ENCODE results near the gene DFFB.
A peak's percentile ranks its signal among the peaks of the same experiment; 100 is the strongest.

DFFB gene

DNA sequence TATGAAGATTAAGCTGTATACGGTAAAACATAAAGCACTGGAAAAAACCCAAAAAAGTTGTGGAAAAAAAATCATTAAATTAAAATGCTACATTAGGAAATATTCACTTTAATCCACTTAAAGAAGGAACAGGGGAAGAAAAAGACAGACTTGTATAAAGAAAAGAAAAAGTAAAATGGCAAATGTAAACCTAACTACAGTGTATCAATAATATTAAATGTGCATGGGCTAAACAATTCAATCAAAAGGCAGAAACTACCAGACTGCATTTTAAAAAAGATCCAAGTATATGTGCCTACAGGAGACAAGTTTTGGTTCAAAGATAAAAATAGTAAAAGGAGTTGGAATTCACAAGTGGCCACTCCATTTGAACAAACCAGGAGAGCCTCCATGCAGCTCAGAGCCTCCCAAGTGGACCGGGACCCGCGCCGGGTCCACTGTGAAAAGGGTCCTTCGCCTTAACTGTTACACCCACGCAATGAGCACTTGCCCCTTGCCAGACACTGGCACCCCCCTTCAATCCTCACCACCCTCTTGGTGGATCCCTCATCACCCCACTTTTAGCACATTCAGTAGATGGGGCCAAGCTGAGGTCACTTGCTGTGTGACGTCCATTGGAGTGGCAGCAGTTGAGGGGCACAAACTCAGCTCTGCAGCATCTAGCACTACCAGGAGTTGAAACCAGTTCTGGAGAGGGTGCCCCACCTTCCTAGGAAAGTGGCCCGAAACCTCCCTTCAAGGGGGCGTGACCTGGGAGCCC, 41.9 kb downstream of the DFFB start:
- no peak for DNase-seq

DNA sequence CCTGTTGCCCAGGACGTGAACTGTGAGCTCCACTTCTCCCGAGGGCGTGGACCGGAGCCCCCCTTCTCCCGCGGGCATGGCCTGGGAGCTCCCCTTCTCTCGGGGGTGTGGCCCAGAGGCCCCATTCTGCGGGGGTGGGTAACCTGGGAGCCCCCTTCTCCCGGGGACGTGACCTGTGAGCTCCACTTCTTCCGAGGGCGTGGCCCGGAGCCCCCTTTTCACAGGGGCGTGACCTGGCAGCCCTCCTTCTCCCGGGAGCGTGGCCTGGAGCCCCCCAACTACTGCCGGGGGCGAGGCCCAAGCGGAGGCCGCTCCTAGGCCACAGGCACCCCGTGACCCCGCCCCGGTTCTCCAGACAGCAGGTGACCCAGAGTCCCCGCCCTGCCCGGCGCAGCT, 42.5 kb downstream of the DFFB start:
- peak; percentile 18 for DNase-seq

DNA sequence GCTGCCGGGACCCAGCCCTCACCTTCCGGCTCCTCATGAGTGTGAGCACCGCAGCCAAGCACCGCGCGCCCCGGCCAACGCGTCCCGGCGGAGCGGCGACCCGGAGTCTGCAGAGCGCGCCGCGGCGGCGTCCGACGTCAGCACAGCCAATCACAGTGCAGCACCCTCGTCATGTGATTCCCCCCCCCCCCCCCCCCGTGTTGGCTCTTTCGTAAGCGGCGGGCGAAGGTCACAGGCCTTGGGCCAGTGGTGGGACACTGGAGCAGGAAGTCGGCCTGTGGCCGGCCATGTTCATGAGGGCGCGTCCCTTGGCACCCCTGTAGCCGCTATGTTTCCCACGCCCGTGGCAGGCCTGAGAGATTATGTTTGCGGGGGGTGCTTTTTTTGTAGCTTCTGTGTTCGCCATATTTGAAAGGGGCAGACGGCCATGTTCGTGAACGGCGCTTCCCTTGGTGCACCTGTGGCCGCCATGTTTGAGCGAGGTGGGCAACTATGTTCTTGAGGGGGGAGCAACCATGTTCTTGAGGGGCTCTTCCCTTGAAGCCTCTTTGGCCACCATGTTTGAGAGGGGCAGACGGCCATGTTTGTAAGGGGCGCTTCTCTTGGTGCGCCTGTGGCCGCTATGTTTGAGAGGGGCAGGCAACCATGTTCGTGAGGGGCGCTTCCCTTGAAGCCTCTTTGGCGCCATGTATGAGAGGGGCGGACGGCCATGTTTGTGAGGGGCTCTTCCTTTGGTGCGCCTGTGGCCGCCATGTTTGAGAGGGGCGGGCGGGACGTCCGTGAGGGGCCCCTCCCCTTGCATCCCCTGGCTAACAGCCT, 43.1 kb downstream of the DFFB start, which contains the start of gene C1orf174:
TSS of gene C1orf174 (minus strand) at position 123 of the 819 bp plus-strand sequence. CDS start at position 37, 86 bp downstream.
- peak; percentile 96 for DNase-seq

DNA sequence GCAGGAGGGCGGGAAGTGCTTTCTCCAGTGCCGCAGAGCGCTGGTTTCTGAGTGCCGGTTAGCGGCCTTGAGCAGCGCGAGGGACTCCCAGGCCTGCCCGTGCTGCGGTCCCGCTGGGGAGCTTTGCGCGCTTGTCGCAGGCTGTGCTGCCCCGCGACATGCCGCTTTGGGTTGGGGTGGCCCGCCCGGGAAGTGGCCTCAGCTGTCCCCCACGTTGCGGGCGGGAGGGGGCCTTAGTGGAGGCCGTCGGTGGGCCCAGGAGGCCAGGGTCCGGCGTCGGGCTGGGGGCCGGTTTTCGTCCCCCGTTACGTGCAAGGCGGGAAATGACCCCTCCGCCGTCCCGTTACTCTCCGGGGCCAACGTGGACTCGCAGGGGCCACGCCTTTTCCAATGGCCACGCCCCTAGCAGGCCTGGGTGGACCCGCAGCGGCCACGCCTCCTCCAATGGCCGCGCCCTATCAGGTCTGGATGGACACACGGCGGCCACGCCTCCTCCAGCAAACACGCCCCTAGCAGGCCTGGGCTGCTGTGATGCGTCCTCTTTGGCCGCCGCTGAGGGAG, 43.8 kb downstream of the DFFB start:
- DNase-seq, result peak; percentile 94

DNA sequence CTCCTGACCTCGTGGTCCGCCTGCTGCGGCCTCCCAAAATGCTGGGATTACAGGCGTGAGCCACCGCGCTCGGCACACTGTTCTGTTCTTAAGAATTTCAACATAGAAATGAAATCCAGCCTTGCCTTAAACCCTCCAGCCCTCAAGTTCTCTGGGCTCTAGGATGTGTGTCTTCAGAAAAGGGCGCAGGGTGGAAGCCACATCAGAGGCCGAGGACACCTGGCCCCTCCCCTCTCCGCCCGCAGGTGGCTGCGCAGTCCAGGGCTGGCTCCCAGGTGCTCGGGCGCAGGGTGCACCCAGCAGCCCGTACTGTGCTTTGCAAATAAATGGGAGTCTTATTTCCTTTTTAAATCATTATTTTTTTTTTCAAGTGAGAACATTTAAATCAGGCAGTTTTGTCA, 44.8 kb downstream of the DFFB start:
- no peak for DNase-seq

DNA sequence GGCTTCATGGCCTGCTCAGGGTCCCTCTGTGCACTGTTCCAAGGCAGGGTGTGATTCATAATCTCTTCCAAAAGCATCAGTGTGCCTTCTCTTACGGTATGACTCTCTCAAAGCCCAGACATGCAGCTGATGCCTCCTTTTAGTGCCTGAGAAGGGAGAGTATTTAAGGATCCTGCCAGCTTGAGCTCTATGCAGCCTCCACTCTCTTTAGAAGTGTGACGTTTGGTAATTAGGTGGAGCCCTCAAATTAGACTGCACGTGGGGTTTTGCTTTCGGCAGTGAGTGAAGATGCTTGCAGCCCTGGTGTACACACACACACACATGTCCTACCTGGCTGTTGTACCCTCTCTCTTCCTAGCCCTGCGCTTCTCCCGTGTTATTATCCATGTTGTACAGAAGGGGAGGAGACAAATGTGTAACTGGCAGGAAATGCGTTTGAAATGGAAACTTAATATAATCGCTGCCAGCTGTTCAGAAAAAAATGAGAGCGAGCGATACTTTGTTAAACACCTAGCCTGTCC, 45.4 kb downstream of the DFFB start:
- DNase-seq, result peak; percentile 20

DNA sequence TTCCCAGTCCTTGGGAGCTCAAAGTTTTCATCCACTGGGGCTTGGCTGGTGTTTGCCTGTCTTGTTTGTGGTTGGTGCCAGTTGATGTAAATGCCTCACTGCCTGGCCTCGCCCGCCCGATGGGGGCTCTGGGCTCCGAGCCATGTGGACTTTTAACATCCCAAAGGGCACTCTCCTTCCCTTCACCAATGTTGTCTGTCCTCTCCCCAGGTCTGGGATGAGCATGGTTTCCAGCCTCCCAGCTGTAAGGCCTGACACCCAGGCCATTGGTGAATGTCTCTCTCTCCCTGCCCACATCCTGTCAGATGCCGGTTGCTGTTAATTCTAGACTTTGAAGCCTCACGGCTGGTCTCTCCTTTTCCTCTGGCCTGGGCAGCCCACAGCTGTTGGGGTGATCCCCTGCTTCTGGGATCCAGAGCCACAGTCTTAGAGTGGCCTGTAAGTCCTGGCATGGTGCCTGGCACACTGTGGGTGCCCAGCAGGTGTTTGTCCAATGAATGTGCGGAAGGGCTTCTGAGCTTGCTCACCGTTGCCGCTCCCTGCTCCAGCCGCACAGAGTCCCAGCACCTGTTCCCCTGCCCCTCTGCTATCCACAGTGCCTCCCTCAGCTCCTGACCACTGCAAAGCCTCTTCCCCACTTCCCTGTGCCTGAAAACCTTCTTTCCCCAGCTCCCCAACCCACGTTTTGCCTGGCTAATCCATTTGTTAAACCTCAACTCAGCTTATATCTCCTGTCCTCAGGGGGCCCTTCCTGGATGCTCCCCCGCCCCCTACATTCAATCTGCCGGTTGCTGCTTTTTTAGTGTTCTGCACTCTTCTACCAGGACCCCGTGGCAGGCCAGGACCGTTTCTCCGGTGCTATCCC, 46.1 kb downstream of the DFFB start:
- peak; percentile 21 for DNase-seq

DNA sequence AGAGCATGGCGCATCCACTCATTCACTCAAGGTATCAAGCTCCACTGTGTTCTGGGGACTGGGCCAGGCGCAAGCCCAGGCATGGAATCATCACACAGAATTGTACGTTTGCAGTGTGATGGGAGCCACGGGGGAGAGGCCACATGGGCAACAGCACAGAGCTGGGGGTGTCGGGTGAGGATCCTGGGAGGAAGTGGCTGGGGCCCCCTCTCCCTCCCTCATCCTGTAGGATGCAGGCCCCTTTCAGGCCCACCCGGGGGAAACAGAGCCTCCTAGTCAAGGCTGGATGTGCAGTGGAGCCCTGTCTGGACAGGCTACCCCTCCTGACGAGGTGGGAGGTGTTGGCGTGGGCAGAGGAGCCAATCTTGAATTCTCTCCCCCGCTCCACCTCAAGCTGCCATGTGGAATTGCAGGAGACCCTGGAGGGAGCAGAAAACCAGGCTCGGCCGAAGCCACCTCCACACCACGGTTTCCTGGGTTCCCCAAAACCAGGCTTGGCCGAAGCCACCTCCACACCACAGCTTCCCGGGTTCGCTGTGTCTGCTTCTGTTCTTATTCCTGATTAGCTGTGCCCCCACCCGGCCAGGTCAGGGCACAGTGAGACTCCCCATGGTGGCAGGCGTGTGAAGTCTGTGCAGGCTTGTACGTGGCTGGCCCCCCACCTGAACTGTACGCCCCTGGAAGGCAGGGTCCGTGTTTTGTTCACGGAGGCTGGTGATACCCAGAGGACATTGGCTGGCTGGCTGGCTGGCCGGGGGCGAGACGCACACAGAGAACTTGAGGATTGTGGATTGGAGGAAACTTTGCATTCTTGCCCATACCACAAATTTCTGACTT, 46.9 kb downstream of the DFFB start:
- DNase-seq, result no peak

DNA sequence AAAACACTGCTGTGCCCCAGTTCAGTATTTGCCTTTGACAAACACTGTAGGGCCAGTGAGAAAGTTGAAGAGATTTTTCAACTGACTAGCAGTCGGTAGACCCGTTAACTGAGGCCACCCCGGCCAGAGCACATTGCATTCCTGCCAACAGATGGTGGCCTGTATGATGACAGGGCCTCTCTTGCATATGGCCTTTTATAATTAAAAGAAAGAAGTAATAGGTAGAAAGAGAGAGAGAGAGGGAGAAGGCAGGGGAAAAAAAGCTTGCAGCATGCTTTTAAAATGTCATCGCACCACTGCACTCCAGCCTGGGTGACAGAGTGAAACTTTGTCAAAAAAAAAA, 47.5 kb downstream of the DFFB start:
- DNase-seq, result no peak

DNA sequence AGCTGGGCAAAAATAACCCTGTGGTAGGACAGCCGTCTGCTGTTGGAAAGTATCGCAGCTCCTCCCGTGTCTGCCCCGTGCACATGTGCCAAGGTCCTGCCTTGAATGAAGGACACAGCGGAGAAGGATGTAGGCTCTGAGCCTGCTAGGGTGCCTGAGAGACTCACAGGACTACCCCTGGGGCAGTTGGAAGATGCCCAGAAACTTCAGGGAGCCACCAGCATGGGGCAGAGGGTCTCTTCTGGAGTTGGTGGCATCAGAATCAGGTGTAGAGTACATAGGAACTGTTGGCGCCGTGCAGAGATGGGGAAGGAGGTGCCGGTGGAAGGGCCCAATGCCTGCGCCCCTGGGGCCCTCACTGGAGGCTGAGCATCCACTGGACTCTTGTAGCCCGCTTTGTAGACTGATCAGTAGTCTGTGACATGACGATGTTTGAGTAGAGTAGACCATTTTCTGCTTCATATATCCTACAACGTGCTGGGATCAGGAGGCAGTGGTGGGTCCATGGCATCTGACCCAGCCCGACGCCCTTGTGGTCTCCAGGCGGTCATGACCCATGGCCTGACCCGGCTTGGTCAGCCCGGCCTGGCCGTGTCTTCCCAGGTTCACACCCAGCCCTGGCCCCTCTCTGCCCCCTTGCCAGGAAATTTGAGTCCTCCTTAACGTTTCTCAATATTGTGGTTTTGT, 48.1 kb downstream of the DFFB start:
- DNase-seq, result no peak

DNA sequence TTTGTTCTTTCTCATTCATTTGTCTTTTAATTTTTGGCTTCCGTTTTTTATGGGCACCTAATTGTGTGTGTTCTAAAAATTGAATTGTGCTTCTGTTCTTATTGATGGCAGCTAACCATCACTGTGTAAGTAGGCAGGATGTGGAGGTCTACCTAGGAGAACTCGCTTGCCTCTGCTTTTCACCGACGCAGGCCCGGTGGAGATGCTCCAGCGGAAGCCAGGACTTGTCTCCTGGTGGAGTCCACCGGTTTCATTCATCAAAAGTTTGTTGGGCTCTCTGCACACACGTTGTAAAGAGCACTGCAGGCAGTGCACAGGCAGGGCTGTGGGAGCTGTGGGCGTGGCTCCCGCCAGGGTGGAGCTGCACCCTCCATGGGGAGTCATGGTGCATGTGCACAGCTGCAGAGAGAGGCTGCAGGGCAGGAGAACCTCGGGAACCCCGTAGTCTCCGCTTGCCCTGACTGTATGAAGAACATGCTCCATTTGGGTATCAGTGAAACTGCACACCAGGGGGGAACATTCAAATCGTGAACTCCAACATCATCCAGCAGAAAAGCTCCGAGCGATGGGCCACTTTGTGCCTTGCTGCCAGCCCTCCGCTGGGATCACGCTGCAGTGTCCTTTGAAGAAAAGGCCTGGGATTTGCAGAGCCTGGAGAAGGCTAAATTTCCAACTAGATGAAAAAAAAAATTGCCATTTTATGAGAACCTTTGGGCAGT, 48.8 kb downstream of the DFFB start:
- DNase-seq, result no peak

DNA sequence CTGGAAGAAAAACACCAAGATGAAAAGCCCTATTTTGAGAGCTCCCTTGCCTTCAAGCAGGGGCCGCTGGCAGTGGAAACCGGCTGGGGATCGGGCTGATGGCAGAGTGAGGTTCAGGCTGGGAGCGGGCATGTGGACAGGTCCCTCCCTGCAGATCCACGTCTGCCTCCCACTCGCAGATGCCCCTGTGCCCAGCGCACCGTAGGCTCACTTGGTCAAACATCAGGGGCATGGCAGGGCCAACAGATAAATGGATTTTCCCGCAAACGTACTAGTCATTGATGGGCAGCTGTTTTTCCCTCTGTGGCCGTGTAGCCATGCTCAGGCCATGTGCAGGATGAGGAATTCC, 49.4 kb downstream of the DFFB start:
- no peak for DNase-seq

DNA sequence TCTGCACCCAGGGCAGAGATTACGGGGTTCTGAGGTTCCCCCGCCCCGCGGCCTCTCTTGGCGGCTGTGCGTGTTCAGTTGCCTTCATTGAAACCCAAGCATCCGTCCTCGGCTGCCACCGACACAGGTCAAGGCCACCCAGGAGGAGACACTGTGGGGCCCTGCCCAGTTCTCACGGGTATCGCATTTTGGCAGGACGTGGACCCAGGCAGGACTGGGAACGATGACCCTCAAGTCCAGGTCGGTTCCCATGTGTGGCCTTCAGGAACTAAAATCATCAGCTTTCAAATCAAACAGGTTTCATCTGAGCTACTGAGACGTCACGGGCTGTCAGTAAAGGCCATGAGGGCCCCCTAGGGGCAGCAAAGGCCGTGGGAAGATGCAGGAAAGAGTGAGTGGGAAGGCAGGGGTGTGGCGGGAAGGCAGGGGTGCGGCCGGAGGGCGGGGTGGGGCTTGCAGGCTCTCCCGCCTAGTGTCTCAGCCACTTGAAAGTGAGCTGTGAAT, 49.8 kb downstream of the DFFB start:
- DNase-seq, result peak; percentile 26

DNA sequence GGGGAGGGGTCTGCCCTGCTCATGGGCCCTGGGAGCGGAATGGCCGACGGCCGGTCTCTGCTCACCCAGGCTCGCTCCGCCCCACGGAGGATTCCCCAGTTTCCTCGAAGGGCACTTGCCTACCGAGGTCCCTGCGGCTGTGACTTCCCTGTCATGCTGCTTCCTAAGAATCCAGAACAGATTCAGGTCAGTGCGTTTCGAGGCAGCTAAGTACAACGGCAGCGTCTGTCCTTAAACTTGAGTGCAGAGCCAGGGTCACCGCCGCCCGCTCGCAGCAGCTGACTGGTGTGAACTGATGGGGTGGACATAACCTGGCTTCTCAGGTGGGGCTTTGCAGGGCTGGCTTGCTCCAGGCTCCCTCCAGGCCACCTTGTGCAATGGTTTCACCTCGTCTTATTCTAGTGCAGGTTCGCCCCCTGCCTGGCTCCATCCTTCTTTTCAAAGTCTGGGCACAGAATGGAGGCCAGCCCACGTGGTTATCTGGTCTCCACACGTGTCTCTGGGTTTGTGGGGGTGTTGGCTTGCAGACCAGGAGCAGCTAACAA, 50.4 kb downstream of the DFFB start:
- DNase-seq, result no peak

DNA sequence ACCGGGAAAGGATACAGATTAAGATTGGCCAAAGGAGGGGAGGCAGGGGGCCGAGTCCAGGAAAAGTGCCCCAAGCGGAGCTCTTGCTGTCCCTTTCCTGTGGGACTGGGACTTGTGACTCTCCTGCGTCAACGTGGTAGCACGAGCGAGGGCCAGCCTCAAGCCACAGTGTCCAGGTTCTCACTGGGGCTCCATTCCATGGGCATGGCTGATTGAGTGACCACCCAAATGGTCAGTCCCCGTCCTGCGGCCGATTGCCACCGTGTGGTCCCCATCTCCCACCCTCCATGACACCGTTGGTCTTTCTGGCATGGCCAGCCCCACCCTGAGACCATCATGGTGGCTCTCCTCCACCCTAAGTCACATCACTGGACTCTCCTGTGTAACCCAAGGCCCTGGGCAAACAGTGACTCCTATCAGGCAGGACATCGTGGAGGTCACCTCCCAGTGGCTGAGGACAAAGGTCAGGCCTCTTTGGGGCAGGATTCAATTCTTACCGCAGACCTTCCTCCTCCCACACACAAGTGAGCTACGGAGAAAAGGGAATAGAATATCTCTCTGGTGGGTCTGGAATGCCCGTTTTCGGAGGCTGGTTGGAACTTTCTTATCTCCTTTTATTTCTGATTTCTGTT, 51.7 kb downstream of the DFFB start:
- DNase-seq, result no peak

DNA sequence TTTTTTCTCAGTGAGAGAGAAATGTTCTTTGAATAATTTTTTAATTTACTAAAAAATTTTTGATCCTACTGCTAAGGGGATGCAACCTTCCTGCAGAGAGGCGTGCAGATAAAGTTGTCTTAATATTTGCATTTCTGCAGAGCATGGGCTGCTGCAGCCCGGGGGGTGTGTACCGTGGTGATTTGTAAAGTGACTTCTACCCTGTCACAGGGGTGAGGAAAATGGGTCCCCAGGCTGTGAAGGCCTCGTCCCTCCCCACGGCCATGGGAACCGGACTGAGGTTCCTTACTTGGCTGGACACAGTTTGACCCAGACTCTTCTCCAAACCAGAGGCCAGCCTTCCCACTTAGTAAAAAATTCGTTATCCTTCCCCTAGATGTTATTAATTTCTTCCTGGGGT, 52.3 kb downstream of the DFFB start:
- DNase-seq, result no peak

DNA sequence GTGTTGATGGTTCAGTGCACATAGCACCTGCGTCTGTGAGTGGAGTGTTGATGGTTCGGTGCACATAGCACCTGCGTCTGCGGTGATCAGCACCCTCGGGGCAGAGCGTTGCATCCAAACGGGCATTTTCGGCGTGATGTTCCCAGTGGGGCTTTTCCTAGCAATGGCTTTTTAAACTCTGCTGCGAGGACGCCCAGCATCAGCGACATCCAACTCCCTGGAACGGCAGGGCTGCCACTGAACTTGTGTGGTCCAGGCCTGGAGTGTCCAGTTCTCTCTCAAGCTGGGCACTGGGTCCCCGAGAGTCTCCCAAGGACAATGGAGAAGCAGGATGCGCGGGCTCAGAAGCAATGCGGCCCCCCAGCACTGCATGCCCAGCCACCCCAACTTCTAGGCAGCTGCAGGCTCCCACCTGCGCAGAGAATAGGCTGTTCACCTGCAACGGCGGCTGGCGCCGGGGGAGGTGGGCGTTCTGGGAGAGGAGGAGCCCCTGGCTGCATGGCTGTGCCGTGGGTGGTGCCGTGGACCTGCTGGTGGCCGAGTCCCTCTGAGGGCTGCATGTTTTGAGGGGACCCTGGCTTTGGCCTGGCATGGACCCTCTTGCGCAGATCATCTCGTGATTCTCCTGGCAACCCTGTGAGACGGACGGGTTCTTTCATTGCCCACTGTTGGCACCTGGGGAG, 52.9 kb downstream of the DFFB start:
- DNase-seq, result no peak

DNA sequence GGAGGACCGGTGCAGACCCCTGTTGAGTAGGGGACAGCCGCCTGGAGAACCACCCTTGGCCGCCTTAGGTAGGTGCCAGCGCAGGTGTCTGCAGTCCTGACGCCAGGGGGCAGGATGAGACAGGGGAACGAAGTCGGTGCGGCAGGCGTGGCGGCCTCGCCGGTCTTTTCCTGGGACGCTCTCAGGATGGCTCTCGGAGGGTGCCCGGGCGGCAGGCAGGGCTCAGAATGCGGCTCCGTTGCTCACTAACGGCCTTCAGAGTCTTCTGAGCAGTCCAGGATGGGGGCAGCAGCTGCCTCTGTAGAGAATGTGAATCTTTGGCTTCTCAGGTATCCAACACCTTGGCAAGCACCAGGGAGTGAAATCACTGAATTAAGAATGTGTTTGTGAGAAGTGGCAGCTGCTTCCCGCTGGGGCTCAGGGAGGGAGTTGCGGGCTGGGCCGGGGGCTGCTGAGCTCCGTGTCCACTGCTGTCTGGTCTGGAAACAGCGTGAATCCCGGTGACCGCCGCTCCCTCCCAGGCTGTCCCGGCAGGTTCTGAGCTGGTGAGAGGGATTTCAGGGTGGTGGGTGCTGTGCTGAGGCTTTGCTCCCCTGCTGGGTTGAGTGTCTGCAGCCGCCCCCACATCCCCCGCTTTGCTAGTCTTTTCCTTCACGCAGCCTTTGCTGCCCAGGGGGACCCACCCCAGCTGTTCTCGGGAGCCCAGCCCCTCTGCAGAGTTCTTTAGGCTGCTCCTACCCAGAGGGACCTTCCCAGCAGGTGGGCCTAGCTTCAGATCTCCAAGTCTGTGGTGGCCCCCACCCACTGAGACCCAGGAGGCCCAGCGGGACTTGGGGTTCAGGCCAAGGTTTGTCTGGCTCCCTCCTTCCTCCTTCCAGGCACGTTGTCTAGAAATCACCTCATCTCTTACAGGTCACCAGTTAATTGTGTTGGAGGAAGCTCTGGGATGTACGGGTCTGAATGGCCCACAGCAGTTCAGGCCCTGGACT, 53.9 kb downstream of the DFFB start:
- DNase-seq, result peak; percentile 76
